HEK293T (cell line): Measurements from ENCODE around the gene PDE8A.
"Not testable (repeated sequence)": the region's sequence is repeated elsewhere in the genome, so short reads cannot be mapped to it uniquely, and the experiment has no call there.

Source experiments
- FOXA1 ChIP-seq: fragments of 450-650 bp; IDR thresholded peaks from 2 replicates; pipeline ENCODE4 v1.6.1; 2016; ENCODE audit warnings: mild to moderate bottlenecking
- FOXM1 ChIP-seq: fragments of 450-650 bp; IDR thresholded peaks from 2 replicates; pipeline ENCODE4 v1.6.1; 2017; ENCODE audit warnings: mild to moderate bottlenecking, borderline replicate concordance
- NFRKB ChIP-seq: fragments of 450-650 bp; IDR thresholded peaks from 2 replicates; pipeline ENCODE4 v1.6.1; 2016; ENCODE audit warnings: mild to moderate bottlenecking, moderate library complexity
- SP1 ChIP-seq: fragments of 450-650 bp; IDR thresholded peaks from 2 replicates; pipeline ENCODE4 v1.6.1; 2017
- TARDBP ChIP-seq: fragments of 450-650 bp; IDR thresholded peaks from 2 replicates; pipeline ENCODE4 v1.6.1; 2016

DNA sequence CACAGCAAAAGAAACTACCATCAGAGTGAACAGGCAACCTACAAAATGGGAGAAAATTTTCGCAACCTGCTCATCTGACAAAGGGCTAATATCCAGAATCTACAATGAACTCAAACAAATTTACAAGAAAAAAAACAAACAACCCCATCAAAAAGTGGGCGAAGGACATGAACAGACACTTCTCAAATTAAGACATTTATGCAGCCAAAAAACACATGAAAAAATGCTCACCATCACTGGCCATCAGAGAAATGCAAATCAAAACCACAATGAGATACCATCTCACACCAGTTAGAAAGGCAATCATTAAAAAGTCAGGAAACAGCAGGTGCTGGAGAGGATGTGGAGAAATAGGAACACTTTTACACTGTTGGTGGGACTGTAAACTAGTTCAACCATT is 30.1 kb downstream of the PDE8A start:
- TF ChIP-seq FOXM1, NFRKB, TARDBP, SP1, FOXA1: not testable (repeated sequence)
